ENCODE results near the gene LIMS1. TPM values are rescaled to one million over a fixed set of nuclear protein-coding genes. Genes with fewer than 3 reads are reported as not detected.
A peak's percentile ranks its signal among the peaks of the same experiment; 100 is the strongest.
"Not testable (repeated sequence)": the region's sequence is repeated elsewhere in the genome, so short reads cannot be mapped to it uniquely, and the experiment has no call there.

The LIMS1 gene
- total and polyA plus RNA-seq, 8 donors, result 11.9 to 136 (median 34.2) TPM

GRCh38 chr2:108651468-108651867, 117.2 kb downstream of the LIMS1 start:
- H3K27ac ChIP-seq, result peak overlapping the region in 1 of 5 donors; percentile 8

GRCh38 chr2:108652187-108652931, 118.1 kb downstream of the LIMS1 start:
- not testable (repeated sequence) for H3K36me3 ChIP-seq
- DNase-seq, result peak in 1 of 2 donors; percentile 51
- H3K27ac ChIP-seq, result peak overlapping the region in 3 of 5 donors; percentile 56 to 66 (median 62)

More at GRCh38 chr2:108651468-108651867, 117.2 kb downstream of the LIMS1 start:
- H3K4me3 ChIP-seq; DNase-seq; H3K27me3 ChIP-seq; H3K36me3 ChIP-seq; H3K9me3 ChIP-seq; intact Hi-C loops (cut with DNase I; ENCODE audit: low total_unique reads): not testable (repeated sequence)
- peaks cover 0 to 13% (median 0%) of the 10 kb centered on the region in 4 donors for H3K4me1 ChIP-seq
- 0 to 50% (median 35%) methylated on average over 1 of the region's 2 CpGs for WGBS, 5 donors

GRCh38 chr2:108653425-108653824, 119.2 kb downstream of the LIMS1 start:
- H3K36me3 ChIP-seq; DNase-seq; H3K4me3 ChIP-seq; H3K9me3 ChIP-seq; intact Hi-C loops (cut with DNase I; ENCODE audit: low total_unique reads); H3K27me3 ChIP-seq; H3K27ac ChIP-seq: not testable (repeated sequence)
- peaks cover 0 to 18% (median 0%) of the 10 kb centered on the region in 4 donors for H3K4me1 ChIP-seq
- 74 to 100% (median 99%) methylated on average over 1 to 3 of the region's 8 CpGs for WGBS, 5 donors

More at GRCh38 chr2:108652187-108652931, 118.1 kb downstream of the LIMS1 start:
- peaks cover 0 to 15% (median 0%) of the 10 kb centered on the region in 4 donors for H3K4me1 ChIP-seq
- H3K27me3 ChIP-seq; H3K4me3 ChIP-seq; intact Hi-C loops (cut with DNase I; ENCODE audit: low total_unique reads); H3K9me3 ChIP-seq: not testable (repeated sequence)
- WGBS, 5 donors, result 51 to 79% (median 68%) methylated on average over 6 to 7 of the region's 7 CpGs

- H3K27me3 ChIP-seq; H3K36me3 ChIP-seq; H3K4me3 ChIP-seq; H3K9me3 ChIP-seq; DNase-seq; intact Hi-C loops (cut with DNase I; ENCODE audit: low total_unique reads): not testable (repeated sequence)
- WGBS, 5 donors, result 30 to 55% (median 46%) methylated on average over 4 to 5 of the region's 6 CpGs
- Histone ChIP-seq H3K4me1 (peaks cover 0 to 18% (median 0%) of the 10 kb centered on the region in 4 donors), H3K27ac (peak overlapping the region in 4 of 5 donors; percentile 60 to 77 (median 70))
Measured at GRCh38 chr2:108653849-108654248, 119.6 kb downstream of the LIMS1 start.

- H3K4me3 ChIP-seq; H3K36me3 ChIP-seq; H3K27me3 ChIP-seq; intact Hi-C loops (cut with DNase I; ENCODE audit: low total_unique reads); H3K9me3 ChIP-seq: not testable (repeated sequence)
- peak; percentile 19 to 67 (median 56) for TF ChIP-seq POLR2AphosphoS5 (IDR thresholded peaks at IDR 0.05)
- Histone ChIP-seq H3K27ac (peak overlapping the region in 4 of 5 donors; percentile 60 to 77 (median 70)), H3K4me1 (peaks cover 0 to 18% (median 0%) of the 10 kb centered on the region in 4 donors)
- DNase-seq, result peak in 1 of 2 donors; percentile 74
- 40 to 49% (median 47%) methylated on average over 9 of the region's 13 CpGs; no CpG with 5 or more reads in 2 of the 5 donors for WGBS, 5 donors
Measured at GRCh38 chr2:108654521-108655125, 120.4 kb downstream of the LIMS1 start.

GRCh38 chr2:108655270-108655669, 121.0 kb downstream of the LIMS1 start:
- peaks cover 0 to 18% (median 0%) of the 10 kb centered on the region in 4 donors for H3K4me1 ChIP-seq
- DNase-seq; H3K27me3 ChIP-seq; H3K9me3 ChIP-seq; intact Hi-C loops (cut with DNase I; ENCODE audit: low total_unique reads); H3K36me3 ChIP-seq; H3K27ac ChIP-seq; H3K4me3 ChIP-seq: not testable (repeated sequence)
- no CpG with 5 or more reads among the region's 13 CpGs for WGBS, 5 donors

GRCh38 chr2:108656282-108656681, 122.0 kb downstream of the LIMS1 start:
- H3K4me3 ChIP-seq; H3K36me3 ChIP-seq; H3K27ac ChIP-seq; H3K9me3 ChIP-seq; H3K27me3 ChIP-seq; DNase-seq; intact Hi-C loops (cut with DNase I; ENCODE audit: low total_unique reads): not testable (repeated sequence)
- H3K4me1 ChIP-seq, result peaks cover 0 to 15% (median 0%) of the 10 kb centered on the region in 4 donors

GRCh38 chr2:108657517-108657916, 123.2 kb downstream of the LIMS1 start:
- peaks cover 0 to 19% (median 7%) of the 10 kb centered on the region in 4 donors for H3K4me1 ChIP-seq
- H3K36me3 ChIP-seq; DNase-seq; H3K27me3 ChIP-seq; H3K4me3 ChIP-seq; H3K9me3 ChIP-seq; intact Hi-C loops (cut with DNase I; ENCODE audit: low total_unique reads); H3K27ac ChIP-seq: not testable (repeated sequence)
- 77 to 85% (median 82%) methylated on average over 4 of the region's 4 CpGs for WGBS, 5 donors

GRCh38 chr2:108658553-108658952, 124.3 kb downstream of the LIMS1 start:
- intact Hi-C loops (cut with DNase I; ENCODE audit: low total_unique reads); H3K9me3 ChIP-seq; H3K27me3 ChIP-seq; H3K27ac ChIP-seq; H3K4me3 ChIP-seq; H3K36me3 ChIP-seq; DNase-seq: not testable (repeated sequence)
- WGBS, 5 donors, result 84 to 95% (median 86%) methylated on average over 6 of the region's 7 CpGs
- peaks cover 0 to 15% (median 8%) of the 10 kb centered on the region in 4 donors for H3K4me1 ChIP-seq

- H3K4me1 ChIP-seq, result peaks cover 0 to 15% (median 8%) of the 10 kb centered on the region in 4 donors
- H3K27me3 ChIP-seq; DNase-seq; H3K9me3 ChIP-seq; intact Hi-C loops (cut with DNase I; ENCODE audit: low total_unique reads); H3K4me3 ChIP-seq; H3K36me3 ChIP-seq: not testable (repeated sequence)
- 60 to 73% (median 67%) methylated on average over 4 of the region's 4 CpGs for WGBS, 5 donors
- peak overlapping the region in 4 of 5 donors; percentile 43 to 78 (median 60) for H3K27ac ChIP-seq
Measured at GRCh38 chr2:108661493-108661892, 127.2 kb downstream of the LIMS1 start.

Measured in stomach (tissue), 9 donors.